ENCODE data around the gene OR52E6. TPM values are rescaled to one million over a fixed set of nuclear protein-coding genes. Genes with fewer than 3 reads are reported as not detected.
A peak's percentile ranks its signal among the peaks of the same experiment; 100 is the strongest.

OR52E6 gene
- total RNA-seq, 1 donor from 2014 or later = not detected

GRCh38 chr11:5808500-5809121 lies 33.1 kb downstream of the OR52E6 start, which contains the start of gene OR52N2:
Gene OR52N2, plus strand, starts transcription at chr11:5808924. Its CDS starts 11,412 bp downstream, at chr11:5820336.
- intact Hi-C loops (cut with micrococcal nuclease) = loop anchor here (1.0 to 5.0 kb wide), 7 partner anchors 82 to 684 kb away; partner anchors contain the start of gene OR51M1
- POLR2A ChIA-PET = interaction anchor here (0.6 kb wide), 1 partner anchor 119 kb away, joined by 3 read pairs; no protein-coding TSS in a partner anchor
- Mint-ChIP-seq H3K27ac (no peak within 1 kb of the TSS), H3K27me3 (peaks cover 12% of the 10 kb centered on the region), H3K36me3 (ENCODE audit: low read depth) (no peaks in the 10 kb centered on the region), H3K4me1 (peaks cover 11% of the 10 kb centered on the region), H3K9me3 (peaks cover 6% of the 10 kb centered on the region), H3K4me3 (peak within 1 kb of the TSS; percentile 87)
- TF ChIP-seq CTCF (IDR thresholded peaks at IDR 0.05) = no peak
- CTCF ChIA-PET = interaction anchor here (1.6 to 2.8 kb wide), 5 partner anchors 125 to 684 kb away, joined by 3 to 18 read pairs (median 7); partner anchors contain the start of gene TRIM5
- DNase-seq (peak; percentile 58), ATAC-seq (ENCODE audit: low read depth) (peak; percentile 82)

GRCh38 chr11:5807580-5807979 lies 34.1 kb downstream of the OR52E6 start:
- DNase-seq = no peak
- POLR2A ChIA-PET = interaction anchor here (1.2 kb wide), 1 partner anchor 123 kb away, joined by 5 read pairs; the partner anchor contains the start of gene TRIM5
- Mint-ChIP-seq H3K36me3 (ENCODE audit: low read depth) (no peaks in the 10 kb centered on the region), H3K9me3 (peaks cover 12% of the 10 kb centered on the region), H3K4me1 (peaks cover 11% of the 10 kb centered on the region), H3K4me3 (no peak overlapping the region), H3K27ac (no peak overlapping the region), H3K27me3 (peaks cover 12% of the 10 kb centered on the region)
- no peak for TF ChIP-seq CTCF (IDR thresholded peaks at IDR 0.05)
- CTCF ChIA-PET = interaction anchor here (0.8 to 2.2 kb wide), 7 partner anchors 8 to 1171 kb away, joined by 3 to 20 read pairs (median 6); partner anchors contain the start of genes OR51D1 and TRIM5
- intact Hi-C loops (cut with micrococcal nuclease) = loop anchor here (5.0 kb wide), 1 partner anchor 425 kb away; the partner anchor contains the start of gene OR51M1
- no peak for ATAC-seq (ENCODE audit: low read depth)

- CTCF ChIA-PET = interaction anchor here (2.2 to 2.6 kb wide), 2 partner anchors 119 to 328 kb away, joined by 6 to 10 read pairs; partner anchors contain the start of gene TRIM5
- Mint-ChIP-seq H3K4me1 (peaks cover 8% of the 10 kb centered on the region), H3K27me3 (peaks cover 8% of the 10 kb centered on the region), H3K27ac (no peak overlapping the region), H3K9me3 (peaks cover 12% of the 10 kb centered on the region), H3K36me3 (ENCODE audit: low read depth) (no peaks in the 10 kb centered on the region), H3K4me3 (no peak overlapping the region)
- DNase-seq = no peak
- POLR2A ChIA-PET = no interaction called here
- ATAC-seq (ENCODE audit: low read depth) = no peak
- TF ChIP-seq CTCF (IDR thresholded peaks at IDR 0.05) = no peak
- intact Hi-C loops (cut with micrococcal nuclease) = no loop called here
Measured at GRCh38 chr11:5803982-5804381, 37.7 kb downstream of the OR52E6 start.

- intact Hi-C loops (cut with micrococcal nuclease) = no loop called here
- Mint-ChIP-seq H3K27ac (no peak overlapping the region), H3K4me3 (no peak overlapping the region), H3K4me1 (no peaks in the 10 kb centered on the region), H3K36me3 (ENCODE audit: low read depth) (no peaks in the 10 kb centered on the region), H3K9me3 (no peaks in the 10 kb centered on the region), H3K27me3 (peaks cover 9% of the 10 kb centered on the region)
- no peak for ATAC-seq (ENCODE audit: low read depth)
- CTCF ChIA-PET = interaction anchor here (0.6 kb wide), 1 partner anchor 9 kb away, joined by 4 read pairs; no protein-coding TSS in a partner anchor
- no peak for TF ChIP-seq CTCF (IDR thresholded peaks at IDR 0.05)
- POLR2A ChIA-PET = no interaction called here
- no peak for DNase-seq
Measured at GRCh38 chr11:5796541-5796940, 45.2 kb downstream of the OR52E6 start.

- CTCF ChIA-PET = no interaction called here
- POLR2A ChIA-PET = no interaction called here
- H3K27ac Mint-ChIP-seq = no peak within 1 kb of the TSS
- H3K4me1 Mint-ChIP-seq = no peaks in the 10 kb centered on the region
- TF ChIP-seq CTCF (IDR thresholded peaks at IDR 0.05) = no peak
- no peak for ATAC-seq (ENCODE audit: low read depth)
- no peak for DNase-seq
- H3K4me3 Mint-ChIP-seq = no peak within 1 kb of the TSS
- peaks cover 4% of the 10 kb centered on the region for H3K27me3 Mint-ChIP-seq
- H3K36me3 Mint-ChIP-seq (ENCODE audit: low read depth) = no peaks in the 10 kb centered on the region
- H3K9me3 Mint-ChIP-seq = no peaks in the 10 kb centered on the region
- intact Hi-C loops (cut with micrococcal nuclease) = no loop called here
Measured at GRCh38 chr11:5791165-5791564, 50.5 kb downstream of the OR52E6 start, which contains the start of gene OR52N1. Gene OR52N1, minus strand, starts transcription at chr11:5791265. Its CDS starts 2,449 bp downstream, at chr11:5788816.
